Activated CD4-positive, alpha-beta T cell treated with anti-CD3 and anti-CD28 coated beads, Interleukin-2, amount 50 U/mL, for 16 hours (primary cell): ENCODE results near the gene ZDHHC8.

Experiments used
- DNase-seq: peaks from one replicate; pipeline ENCODE4 v3.0.0-alpha.2; 2020

Gene ZDHHC8, protein sequence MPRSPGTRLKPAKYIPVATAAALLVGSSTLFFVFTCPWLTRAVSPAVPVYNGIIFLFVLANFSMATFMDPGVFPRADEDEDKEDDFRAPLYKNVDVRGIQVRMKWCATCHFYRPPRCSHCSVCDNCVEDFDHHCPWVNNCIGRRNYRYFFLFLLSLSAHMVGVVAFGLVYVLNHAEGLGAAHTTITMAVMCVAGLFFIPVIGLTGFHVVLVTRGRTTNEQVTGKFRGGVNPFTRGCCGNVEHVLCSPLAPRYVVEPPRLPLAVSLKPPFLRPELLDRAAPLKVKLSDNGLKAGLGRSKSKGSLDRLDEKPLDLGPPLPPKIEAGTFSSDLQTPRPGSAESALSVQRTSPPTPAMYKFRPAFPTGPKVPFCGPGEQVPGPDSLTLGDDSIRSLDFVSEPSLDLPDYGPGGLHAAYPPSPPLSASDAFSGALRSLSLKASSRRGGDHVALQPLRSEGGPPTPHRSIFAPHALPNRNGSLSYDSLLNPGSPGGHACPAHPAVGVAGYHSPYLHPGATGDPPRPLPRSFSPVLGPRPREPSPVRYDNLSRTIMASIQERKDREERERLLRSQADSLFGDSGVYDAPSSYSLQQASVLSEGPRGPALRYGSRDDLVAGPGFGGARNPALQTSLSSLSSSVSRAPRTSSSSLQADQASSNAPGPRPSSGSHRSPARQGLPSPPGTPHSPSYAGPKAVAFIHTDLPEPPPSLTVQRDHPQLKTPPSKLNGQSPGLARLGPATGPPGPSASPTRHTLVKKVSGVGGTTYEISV

DNA sequence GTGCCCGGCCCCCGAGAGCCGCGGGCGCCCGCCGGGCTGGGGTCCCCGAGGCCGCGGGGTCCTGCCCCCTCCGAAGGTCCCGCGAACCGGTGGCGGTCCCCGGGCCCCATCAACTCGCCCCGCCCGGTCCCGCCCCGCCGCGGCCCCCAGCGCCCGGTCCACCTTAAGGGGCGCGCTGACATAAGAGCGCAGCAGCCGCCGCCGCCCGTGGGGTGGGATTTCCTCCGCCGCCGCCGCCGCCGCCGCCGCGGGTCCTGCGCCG lies at the start of gene ZDHHC8:
ZDHHC8 (plus strand) TSS at position 208 of the 262 bp plus-strand sequence. CDS start 144 bp downstream, outside the sequence.
- DNase-seq = no peak

DNA sequence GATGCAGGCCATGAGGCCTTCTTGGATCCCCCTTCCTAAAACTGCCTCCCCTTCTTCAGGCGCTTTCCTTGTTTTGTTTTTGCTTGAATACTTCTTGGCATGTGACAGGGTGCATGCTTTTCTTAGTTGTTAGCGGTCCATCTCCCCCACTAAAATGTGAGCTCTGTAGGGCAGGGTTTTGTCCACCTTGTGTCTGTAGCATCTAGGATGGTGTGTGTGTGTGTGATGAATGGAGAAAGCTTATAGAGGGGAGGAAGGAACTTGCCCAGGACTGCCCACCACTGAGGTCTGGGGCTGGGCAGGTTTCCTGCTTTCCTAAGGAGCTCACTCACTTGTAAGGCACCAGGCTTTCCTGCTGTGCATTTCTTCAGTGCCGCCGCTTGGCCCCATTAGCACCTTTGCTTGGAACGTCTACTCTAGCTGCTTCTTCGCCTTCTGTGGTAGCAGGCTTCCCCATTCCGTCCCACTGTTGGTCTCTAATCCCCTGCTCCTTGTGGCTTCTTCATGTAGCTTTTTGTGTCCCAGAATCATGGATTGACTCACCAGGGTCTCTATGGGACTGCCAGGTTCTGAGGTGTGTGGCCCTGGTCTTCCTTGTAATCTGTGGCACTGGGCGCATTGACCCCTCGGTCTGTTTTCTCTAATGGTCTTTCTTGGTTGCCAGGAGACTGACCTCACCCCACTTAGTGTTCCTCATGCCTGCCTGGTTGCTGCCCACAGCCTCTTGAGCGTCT lies 48.3 kb upstream of the ZDHHC8 start:
- DNase-seq = no peak

DNA sequence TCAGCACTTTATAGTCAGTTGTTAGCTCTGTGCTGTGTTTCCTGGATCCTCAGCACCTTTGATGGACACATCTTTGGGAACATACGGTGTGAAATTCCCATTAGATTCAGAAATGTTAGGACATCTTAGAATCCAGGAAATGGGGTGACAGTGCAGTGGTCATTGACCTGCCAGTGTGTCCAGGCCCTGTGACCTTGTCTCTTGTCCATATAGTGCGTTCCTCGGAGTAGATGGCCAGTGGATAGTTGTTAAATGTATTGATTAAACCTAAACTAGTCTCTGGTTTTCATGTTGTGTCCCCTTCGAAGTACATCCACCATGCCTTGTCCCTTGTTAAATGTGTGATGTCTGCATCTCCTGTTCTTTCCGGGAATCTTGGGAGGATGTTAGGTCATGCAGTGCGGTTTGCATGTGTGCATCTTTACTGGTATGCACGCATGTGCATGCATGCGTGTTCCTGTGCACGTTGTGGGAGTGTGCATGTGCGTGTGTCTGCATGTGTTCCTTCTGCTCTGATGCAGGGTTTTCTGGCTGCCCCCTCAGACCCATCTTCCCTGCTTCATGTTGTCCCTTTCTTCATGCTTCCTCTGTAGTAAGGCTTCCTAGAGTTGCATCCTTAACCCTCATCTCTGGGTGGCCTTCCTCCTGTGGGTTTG lies 47.6 kb upstream of the ZDHHC8 start:
- no peak for DNase-seq

DNA sequence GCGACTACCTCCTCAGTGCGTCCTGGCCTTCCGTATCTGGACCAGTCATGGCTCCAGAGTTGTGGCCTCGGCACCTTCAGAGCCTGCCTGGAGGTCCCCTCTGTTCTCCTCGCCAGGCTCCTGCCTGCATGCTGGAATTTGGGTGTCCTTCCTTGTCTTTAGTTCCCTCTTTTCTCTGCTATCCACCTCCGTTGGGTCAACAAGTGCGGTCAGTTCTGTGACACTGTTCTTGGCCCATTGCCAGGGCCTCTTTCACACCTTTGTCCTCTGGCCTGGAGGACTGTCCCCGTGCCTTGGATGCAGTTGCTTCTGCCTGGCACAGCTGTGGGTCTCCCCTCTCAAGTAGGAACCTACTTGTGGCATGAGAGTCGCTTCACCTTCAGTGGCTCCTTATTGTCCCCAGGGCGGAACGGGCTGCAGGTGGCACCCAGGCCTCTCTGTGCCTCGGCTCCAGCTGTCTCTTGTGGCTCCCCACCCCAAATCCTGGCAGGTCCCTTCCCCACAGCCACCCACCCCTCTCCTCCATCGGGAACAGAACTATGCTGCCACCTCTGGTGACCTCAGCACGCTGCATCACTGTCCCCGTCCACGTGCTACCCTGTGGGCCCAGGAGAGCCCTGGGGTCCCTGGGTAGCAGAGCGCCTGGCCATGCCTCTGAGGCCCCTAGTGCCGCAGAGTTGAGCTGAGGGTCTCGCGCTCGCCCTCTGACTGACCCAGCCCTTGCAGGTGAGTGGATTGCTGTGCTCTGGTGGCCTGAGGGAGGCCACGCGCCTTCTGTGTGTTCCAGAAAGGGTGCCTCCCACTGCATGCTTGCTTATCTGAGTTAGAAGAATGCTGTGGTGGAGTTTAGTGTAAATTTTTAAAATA lies 46.8 kb upstream of the ZDHHC8 start:
- no peak for DNase-seq

DNA sequence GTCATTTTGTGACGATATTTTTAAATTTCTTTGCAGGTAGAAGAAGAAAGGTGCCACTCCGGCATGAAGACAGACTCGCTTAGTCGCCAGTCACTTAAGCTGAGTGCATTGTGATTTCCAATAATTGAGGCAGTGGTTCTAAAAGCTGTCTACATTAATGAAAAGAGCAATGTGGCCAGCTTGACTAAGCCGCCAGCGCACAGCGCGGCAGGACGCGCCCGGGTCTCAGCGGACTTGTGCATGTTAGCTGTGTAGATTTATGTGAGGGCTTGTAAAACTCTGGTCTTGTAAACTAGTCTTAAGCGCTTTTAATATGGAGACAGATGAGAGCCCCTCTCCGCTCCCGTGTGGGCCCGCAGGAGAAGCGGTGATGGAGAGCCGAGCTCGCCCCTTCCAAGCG lies 46.0 kb upstream of the ZDHHC8 start:
- DNase-seq = no peak

DNA sequence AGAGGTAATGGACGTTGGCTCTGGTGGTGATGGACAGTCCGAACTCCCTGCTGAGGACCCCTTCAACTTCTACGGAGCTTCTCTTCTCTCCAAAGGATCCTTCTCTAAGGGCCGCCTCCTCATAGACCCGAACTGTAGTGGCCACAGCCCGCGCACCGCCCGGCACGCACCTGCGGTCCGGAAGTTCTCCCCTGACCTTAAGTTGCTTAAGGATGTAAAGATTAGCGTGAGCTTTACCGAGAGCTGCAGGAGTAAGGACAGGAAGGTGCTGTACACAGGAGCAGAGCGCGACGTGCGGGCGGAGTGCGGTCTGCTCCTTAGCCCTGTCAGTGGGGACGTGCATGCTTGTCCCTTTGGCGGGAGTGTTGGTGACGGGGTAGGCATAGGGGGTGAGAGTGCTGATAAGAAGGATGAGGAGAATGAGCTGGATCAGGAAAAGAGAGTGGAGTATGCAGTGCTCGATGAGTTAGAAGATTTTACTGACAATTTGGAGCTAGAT lies 45.5 kb upstream of the ZDHHC8 start:
- no peak for DNase-seq

DNA sequence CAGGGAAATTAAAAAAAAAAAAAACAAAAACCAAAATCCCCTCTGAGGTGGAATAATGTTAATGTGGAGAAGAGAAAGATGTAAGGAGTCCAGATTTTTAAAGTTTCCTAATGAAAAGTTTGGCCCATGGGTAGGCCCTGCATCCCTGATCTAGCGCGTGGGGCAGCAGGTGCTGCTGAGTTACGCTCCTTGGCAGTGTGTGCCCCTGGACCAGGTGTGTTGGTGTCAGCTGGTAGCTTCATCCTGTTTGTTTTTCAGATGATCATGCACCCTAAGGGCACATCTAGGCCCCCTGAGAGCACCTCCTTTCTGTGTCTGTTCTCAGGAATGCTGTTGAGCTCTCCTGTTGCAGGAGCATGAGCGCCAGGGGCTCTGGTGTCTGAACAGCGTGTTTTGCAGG lies 44.8 kb upstream of the ZDHHC8 start:
- DNase-seq = no peak

DNA sequence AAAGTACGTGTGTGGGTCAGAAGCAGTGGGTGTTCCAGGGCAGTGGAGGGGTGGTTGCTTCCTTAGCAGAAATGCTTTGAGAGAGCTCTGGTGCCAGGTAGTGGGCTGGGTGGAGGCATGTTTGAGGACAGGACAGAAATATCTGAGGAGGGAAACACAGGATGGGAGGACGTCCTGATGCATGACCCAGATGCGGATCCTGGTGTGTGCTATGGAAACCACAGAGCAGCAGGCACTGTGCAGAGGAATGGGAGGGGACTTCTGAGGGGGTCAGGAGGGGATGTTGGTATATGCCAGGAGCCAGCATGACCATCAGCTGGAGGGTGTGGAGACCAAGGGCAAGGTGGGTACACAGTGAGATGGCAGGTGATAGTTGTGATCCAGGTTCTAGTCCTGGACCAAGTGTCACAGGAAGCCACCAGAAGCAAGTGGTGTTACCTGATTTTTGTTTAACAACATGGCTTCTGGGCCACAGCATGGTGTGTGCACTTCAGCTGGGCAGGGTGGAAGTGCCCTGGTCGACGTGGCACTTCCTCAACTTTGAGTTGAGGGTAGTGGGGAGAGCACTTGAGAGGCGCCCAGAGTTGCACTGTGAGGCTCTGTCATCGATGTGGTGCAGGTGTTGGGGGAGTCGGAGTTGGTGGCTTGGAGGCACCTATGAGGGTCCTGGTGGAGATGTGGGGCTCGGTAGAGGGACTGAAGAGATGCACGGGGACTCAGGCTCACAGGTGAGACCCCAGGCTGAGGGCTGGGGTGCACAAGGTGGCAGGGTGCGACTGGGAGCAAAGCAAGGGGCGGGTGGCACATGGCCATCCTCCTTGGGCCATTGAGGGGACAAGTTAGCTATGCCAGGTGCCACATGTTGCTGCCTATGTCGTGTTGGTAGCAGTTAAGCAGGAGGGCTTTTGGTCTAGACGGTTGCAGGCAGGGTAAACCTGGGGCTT lies 44.0 kb upstream of the ZDHHC8 start:
- no peak for DNase-seq

DNA sequence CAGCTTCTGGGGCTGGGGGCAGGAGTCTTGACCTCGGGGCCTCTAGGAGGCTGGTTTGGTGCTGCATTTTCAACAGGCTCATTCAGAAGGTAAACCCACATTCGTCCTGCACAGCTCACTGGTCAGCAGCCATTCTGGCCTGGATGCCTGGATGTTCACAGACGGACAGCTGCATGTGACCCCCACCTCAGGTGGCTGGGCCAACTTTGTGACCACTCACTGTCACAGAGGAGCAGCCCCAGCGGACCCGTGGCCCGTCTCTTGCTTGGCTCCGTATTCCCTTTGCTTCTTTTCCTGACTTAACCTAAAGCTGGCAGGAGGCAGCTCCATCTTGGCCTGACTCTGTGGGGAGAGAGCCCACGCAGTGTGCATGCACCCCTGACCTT lies 43.3 kb upstream of the ZDHHC8 start:
- no peak for DNase-seq

DNA sequence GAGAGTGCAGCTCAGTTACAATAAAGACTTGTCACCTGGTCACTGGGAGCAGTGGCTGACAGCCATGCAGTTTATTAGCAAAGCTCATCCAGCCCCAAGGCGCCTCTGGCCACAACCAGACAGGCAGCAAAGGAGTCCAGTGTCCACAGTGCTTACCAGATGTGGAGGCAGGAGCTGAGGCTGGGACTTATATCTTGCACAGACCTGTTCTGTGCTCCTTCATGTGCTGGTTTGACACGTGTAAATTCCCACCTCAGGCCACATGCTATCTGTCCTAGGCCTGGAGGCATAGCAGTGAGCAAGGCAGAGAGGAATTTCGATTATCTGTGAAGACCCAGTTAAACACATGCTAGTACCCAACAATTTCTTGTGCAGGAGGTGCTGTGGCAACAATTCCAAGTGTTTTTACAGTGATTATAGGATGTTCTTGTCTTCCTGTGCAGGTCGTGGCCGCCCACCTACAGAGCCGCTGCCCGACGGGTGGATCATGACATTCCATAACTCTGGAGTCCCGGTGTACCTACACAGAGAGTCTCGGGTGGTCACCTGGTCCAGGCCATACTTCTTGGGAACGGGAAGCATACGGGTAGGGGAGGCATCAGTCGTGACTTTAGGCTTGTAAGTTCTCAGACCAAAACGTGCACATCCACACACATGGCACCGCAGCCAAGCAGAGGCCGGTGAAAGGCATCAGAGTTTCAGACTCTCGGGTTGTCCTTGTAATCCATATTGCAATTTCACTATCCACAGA lies 42.2 kb upstream of the ZDHHC8 start:
- no peak for DNase-seq

DNA sequence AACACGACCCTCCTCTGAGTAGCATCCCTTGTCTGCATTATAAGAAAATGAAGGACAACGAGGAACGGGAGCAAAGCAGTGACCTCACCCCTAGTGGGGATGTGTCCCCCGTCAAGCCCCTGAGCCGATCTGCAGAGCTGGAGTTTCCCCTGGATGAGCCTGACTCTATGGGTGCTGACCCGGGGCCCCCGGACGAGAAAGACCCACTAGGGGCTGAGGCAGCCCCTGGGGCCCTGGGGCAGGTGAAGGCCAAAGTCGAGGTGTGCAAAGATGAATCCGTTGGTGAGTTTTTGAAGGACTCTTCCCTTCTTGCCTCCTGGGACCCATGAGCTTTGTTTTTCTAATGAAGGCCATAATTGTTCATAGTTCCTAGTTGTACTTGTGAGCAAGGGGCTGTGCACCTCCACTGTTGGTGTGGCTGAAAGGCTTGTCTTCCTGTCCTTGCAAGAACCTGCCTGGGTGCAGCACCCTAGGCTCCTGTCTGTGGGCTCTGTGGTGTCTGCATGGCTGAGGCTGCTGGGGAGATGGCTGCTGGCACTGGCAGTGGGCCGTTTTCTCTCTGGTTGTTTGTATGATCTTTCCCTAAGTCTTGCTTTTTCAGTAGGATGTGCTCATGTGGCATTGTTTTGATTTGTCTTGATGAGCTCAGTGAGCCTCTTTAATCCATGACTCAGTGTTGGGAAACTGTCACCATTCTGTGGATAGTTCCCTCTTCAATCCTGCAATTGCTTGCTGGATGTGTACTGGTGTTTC lies 41.5 kb upstream of the ZDHHC8 start:
- no peak for DNase-seq

DNA sequence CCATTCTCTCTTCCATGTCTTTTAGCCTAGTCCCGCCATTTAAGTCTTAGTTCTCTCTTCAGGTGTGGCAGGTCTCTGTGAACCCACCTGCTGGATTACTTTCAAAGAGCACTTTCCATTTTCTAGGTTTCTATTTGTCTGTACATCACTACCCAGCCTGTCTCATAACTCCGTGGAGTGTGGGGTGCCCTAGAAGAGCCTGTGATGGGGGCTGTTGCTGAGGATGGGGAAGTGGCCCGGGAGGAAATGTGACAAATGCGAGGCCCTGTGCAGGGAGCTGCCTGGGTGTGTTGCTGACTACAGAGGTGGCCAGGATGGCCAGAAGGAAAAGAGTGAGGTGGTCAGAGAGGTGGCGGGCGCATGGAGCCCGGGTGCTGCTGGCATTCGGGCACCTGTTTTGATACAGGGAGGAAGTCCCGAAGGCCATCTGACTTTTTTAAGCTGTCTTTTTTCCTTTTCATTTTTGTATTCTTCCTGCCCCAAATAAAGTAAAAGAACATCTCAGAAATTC lies 40.8 kb upstream of the ZDHHC8 start:
- no peak for DNase-seq

DNA sequence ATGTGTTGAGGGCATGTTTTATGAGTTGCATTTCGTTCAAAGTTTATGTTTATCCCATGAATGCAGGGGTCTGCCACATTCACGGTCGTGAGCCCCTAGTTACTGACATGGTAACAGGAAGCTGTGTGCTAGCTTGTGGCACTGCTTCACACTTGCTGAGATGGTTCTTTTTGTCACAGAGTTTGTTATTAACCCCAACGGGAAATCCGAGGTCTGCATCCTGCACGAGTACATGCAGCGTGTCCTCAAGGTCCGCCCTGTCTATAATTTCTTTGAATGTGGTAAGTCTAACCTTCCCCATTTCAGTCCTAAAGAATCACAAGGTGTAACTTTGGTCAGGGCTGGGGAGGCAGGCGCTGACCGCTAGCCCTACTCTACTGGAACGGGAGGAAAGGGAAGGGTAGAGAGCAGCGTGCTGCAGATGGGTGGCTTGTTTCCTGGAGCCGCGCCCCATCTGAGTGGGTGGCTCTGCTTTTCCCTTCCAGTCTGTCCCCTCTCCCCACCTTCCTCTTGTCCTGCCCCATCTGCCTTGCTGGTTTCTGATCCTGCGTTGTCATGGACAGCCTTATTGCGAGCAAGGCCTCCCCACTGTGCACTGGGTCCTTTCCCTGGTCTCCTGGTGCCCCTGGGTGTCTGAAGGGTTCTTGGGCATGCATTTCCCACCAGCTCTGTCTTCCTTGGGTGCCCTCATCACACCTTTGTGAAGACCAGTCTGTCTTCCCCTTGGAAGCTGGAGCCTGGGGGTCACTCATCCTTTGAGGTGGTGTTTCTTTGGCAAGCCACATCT lies 39.7 kb upstream of the ZDHHC8 start:
- no peak for DNase-seq

DNA sequence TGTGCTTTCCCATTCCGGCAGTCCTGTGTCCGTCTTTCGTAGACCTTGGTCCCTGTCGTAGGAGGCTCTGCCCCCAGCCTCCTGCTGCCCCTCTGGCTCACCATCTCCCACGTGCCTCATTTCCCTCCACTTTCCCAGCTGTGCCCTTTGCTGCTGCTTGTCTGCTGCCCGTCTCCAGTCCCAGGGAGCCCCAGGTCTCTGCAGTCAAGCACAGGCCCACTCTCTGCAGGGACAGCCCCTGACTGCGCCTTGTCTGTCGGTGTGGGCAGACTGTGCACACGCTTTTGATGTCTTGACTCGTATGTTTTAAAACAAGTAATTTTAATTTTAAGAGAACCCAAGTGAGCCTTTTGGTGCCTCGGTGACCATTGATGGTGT lies 39.1 kb upstream of the ZDHHC8 start:
- DNase-seq = no peak

DNA sequence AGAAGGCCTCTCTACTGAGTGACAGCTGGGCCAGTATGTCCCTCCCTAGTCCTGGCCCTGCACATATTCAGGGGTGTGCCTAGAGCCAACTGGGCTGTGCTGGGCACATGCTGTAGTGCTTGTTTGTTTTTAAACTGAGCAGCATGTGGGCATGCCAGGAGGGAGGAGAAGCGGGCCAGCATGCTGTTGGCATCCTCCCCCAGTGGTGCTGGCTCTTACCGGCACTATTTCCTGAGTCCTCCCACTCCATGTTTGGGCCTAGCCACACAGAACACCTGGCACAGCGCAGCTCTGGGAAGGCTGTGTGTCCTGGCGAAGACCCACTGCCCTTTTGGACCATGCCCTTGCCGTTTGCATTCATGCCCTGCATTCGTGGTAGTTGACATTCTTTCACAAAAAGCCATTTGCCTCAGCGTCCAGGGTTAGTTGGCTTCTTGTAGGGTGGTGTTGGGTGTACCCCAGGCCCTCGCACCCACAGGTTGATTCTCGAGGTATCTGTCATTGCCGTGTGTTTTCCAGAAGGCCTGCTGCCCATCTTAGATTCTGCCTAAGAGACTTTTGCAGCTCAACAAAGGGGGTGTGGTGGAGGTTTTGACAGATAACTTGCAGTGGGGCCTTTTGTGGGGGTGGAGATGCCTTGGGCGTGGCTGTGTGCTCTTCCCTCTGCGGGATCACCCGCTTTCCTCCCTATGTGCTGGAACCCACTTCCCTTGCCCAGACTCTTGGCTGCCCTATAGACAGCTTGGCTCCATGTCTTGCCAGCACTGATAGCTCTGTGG lies 38.0 kb upstream of the ZDHHC8 start:
- DNase-seq = no peak

DNA sequence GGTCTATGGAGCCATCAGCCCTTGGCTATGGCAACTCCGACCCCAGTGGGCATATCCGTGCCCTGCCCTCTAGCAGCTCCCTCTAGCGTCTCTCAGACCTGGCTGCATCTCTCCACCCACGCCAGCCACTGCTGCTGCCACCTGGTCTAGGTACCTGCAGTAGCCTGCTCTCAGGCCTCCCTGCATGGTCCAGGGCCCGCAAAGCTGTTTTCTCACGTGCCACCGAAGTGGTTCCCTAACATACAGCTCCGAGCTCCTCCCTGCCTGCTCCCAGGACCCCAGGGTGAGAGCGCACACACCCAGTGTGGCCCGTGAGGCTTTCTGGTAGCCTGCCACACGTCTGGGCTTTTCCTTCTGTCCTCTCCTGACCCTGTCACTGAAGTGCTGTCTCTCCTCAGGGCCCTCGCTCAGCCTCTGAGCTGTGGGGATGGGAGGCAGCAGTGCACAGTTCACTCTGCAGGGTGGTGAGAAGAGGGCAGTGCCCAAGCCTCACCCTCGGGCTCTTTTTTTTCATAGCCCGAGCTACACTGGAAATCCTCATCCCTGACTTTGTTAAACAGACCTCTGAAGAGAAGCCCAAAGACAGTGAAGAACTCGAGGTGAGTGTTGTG lies 37.3 kb upstream of the ZDHHC8 start:
- no peak for DNase-seq

DNA sequence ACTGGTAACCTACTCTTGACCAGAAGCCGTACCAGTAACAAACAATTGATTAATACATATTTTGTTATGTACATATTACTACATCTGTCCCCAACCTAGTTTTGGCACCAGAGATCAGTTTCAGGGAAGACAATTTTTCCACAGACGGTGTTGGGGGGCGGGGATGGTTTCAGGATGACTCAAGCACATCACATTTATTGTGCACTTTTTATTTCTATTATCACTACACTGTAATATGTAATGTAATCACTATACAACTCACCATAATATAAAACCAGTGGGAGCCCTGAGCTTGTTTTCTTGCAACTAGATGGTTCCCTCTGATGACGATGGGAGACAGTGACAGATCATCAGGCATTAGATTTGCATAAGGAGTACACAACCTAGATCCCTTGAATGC lies 36.1 kb upstream of the ZDHHC8 start:
- no peak for DNase-seq
